Hematopoietic multipotent progenitor cell treated with erythropoietin and hydrocortisone succinate and interleukin-3 and kit ligand, for 17 days (in vitro differentiated cells): ENCODE results near the gene ANKHD1.

Source experiments
- DNase-seq: peaks from one replicate; pipeline ENCODE4 v3.0.0-alpha.2; 2015; ENCODE audit warnings: low spot score

The ANKHD1 gene

GRCh38 chr5:140544986-140545385, 143.4 kb downstream of the ANKHD1 start:
- no peak for DNase-seq

DNA sequence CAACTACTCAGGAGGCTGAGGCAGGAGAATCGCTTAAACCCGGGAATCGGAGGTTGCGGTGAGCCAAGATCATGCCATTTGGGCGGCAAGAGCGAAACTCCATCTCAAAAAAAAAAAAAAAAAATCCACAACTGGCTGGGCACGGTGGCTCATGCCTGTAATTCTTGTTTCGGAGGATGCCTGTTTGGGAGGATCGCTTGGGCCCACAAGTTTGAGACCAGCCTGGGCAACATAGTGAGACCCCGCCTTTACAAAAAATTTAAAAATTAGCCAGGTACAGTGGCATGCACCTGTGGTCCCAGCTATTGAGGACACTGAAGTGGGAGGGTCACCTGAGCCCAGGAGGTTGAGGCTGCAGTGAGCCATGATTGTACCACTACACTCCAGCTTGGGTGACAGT, 144.0 kb downstream of the ANKHD1 start:
- no peak for DNase-seq

- DNase-seq: no peak
These were observed 145.3 kb downstream of the ANKHD1 start for GRCh38 chr5:140546851-140547507.

DNA sequence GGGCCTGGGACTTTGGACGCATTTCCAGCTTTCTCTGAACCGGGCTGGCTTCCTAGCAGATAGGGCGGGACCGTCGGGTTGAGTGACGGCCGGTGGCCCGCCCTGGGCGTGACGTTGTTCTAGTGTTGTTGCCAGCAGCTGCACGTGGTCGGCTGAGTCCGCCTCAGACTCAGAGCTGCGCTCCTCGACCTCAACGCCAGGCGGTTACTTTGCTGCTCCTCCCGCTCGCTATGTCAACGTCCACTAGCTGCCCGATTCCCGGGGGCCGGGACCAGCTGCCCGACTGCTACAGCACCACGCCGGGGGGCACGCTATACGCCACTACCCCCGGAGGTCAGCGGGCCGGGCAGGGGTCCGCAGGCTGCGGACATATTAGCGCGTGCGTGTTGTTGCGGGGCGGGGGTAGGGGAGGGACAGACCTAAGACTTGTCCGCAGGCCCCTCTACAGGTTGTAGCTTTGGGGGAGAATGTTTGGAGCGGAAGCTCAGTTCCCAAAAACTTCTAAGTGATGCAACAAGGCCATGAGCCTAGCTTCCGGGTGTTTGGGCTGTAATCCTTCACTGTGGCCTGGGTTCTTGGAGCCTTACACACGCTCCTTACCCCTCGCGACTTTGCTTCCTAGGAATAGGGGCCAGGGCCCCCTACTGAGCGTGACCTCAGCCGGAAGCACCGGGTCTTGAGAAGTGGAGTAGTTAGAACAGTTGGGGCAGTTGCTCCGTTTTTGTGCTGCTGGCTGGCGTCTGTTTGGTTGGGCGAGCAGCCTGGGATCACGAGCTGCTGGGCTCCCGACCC, 146.1 kb downstream of the ANKHD1 start, which contains the start of gene EIF4EBP3:
EIF4EBP3 (plus strand) TSS at position 155 of the 792 bp plus-strand sequence; CDS start at position 231, 76 bp downstream.
- peak; percentile 96 for DNase-seq

GRCh38 chr5:140548300-140548688, 146.7 kb downstream of the ANKHD1 start:
- no peak for DNase-seq

DNA sequence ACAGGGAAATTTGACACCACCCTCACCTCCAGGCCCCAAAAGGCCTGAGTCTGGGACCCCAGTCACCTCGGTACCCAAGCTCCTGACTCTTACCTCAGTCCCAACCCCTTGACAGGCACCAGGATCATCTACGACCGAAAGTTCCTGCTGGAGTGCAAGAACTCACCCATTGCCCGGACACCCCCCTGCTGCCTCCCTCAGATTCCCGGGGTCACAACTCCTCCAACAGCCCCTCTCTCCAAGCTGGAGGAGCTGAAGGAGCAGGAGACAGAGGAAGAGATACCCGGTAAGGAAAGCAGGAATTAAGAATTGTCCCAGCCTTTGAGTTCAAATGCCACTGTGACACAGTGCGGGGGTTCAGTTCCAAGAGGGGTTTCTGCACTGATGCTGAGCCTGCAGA, 147.2 kb downstream of the ANKHD1 start:
- DNase-seq: no peak

GRCh38 chr5:140549237-140550144, 147.9 kb downstream of the ANKHD1 start:
- DNase-seq: peak; percentile 76

DNA sequence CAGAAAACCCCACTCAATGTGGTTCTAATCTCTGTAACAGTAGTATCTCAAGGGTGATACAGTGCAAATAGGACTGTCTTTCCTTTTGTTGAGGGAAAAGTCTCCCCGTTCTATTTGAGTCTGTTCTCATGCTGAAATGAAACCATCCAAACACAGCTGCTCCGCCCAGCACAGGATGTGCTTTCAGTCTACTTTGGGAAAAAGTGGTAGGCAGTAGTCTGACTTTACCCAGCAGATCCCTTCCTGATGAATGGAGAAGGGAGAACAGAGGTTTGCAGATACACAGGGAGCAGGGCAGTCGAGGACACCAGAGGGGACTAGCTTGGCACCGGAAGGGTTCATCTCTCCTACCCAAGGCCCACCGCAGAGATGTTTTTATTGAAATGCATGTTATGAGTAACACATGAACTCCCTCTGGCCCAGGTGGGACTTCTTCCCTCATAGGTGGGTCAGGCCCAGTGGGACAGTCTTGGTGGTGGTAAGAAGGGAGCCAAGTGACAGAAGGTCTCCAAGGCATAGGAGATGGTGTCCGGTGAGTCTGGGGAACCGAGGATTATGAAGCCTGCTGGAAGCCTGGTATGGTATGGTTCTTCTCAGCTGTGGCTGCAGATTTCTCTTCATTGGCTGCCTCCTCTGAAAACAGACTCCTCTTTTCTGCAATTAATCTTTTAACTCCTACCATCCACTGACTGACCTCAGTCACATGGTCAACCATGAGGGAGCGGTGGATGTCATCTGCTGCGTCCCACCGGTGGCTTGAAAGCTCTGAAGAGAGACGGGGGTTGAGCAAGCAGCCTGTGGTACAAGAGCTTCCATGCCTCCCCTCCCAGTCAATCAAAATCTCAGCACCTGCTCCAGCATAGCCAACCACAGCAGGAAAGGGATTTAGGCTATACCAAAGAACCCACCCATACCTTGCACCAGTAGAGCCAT, 148.8 kb downstream of the ANKHD1 start:
- no peak for DNase-seq

DNA sequence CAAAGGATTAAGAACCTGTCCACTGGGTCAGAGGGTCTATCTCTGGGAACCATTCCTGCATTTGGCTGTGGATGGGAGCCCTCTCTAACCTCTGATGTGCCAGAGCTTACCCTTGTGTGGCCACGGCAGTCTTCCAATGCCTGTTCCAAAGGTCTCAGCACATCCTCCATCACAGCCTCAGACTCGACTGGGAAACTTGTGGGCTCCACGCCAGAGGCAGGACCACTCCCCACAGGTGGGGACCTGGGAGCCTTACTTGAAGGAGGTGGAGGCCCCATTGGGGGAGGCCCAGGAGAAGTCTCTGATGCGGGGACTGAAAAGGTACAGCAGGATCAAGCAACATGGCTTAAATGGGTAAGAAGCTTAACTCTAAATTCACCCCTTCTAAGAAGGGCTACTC, 150.2 kb downstream of the ANKHD1 start:
- DNase-seq: no peak

DNA sequence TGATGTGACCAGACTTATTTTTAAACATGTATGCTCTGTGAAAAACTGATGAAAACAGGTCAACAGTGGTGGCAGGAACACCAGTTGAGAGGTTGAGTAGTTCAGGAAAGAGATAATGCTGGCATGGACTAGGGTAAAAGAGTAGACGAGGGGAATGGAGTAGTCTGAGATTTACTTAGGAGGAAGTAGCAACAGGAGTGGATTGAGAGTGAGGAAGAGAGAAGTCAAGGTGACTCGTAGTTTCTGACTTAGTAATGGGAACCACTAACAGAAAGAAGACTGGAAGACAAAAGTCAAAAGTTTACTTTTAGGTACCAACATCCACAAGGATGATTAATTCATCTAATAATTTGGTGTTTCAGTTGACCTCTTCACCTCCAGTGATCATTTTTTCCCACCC, 152.0 kb downstream of the ANKHD1 start:
- peak; percentile 30 for DNase-seq

DNA sequence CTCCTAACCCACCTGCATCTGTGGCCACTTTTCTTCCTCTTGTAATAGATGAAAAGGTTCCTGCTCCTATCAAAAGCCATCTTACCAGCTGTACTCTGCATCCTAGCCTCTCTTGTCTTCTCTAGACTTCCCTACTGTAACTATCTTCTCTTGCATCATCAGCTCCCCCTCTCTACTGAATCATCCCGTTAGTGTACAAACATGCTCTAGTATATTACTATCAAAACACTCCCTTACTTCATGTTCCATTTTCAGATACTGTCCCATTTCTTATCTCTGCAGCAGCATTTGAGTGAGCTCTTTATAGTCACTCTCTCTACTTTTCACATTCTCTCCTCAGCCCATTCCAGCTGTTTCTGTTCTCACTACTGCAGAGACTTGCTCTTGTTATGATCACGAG, 152.8 kb downstream of the ANKHD1 start:
- DNase-seq: peak; percentile 67

GRCh38 chr5:140555747-140556312, 154.2 kb downstream of the ANKHD1 start:
- DNase-seq: peak; percentile 49

- DNase-seq: no peak
These were observed 154.8 kb downstream of the ANKHD1 start for GRCh38 chr5:140556438-140556837.

GRCh38 chr5:140557136-140557805, 155.6 kb downstream of the ANKHD1 start, which contains the start of gene SRA1:
TSS of gene SRA1 (minus strand) at chr5:140557473. CDS start at chr5:140557452, 21 bp downstream.
- peak; percentile 93 for DNase-seq

GRCh38 chr5:140557965-140558364, 156.3 kb downstream of the ANKHD1 start:
- DNase-seq: no peak

DNA sequence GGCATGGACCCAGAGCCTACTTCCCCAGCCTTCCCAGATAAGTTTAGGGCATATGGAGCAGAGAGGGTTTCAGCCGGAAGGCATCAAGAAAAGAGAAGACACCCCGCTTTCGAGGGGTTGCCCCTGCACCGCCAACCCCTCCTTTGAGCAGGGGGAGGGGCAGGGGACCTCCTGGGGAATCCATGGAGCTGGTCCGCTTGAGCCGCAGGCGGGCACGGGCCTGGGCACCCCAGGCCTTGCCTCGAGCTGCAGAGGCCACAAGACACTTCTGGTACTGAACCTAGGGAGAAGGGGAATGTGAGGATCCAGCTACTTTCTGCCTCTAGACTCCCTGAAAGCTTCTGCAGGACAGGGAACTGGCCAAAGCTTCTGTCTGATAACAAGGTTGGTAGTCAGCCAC, 156.9 kb downstream of the ANKHD1 start:
- DNase-seq: no peak

GRCh38 chr5:140560227-140560626, 158.6 kb downstream of the ANKHD1 start:
- no peak for DNase-seq

GRCh38 chr5:140561753-140562523, 160.3 kb downstream of the ANKHD1 start:
- DNase-seq: no peak

DNA sequence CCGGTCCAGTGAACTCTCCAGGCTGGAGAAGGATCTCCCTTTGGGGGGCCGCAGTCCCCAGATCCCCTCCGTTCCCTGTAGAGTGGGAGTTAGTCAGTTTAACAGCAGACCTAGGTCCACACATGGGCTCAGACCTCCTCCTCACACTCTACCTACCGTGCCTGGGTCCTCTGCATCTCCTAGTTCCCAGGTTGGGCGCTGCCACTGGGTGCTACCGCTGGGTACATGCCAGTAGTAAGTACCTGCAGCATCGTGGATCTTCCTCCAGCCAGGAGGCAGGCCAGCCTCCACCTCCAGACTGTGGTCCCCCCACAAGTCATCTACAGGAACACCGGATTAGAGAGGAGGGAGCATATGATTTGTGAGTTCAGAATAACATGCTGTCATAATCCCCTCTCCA, 162.0 kb downstream of the ANKHD1 start:
- DNase-seq: no peak
